ENCODE results near the gene HAPLN1.
A peak's percentile ranks its signal among the peaks of the same experiment; 100 is the strongest.

Gene HAPLN1

DNA sequence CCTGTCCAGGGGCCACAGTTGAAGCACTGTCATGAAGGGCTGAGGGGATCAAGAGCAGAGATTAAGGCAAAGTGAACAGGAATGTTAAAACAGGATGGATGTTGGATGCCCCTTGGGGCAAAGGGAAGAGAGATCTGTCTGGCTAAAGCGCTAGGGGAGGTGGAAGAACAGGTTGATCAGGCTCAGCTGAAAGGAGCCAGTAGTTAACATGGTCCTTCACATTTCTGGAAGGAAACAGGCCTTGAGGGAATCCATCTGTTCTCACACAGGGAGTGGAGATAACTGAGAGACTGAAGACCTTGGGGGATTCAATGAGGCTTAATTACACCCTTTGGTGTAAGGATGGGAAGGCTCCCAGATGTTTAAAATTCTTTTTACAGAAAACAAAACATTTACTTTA lies 5.8 kb downstream of the HAPLN1 start:
- TF ChIP-seq, protein P1, sequence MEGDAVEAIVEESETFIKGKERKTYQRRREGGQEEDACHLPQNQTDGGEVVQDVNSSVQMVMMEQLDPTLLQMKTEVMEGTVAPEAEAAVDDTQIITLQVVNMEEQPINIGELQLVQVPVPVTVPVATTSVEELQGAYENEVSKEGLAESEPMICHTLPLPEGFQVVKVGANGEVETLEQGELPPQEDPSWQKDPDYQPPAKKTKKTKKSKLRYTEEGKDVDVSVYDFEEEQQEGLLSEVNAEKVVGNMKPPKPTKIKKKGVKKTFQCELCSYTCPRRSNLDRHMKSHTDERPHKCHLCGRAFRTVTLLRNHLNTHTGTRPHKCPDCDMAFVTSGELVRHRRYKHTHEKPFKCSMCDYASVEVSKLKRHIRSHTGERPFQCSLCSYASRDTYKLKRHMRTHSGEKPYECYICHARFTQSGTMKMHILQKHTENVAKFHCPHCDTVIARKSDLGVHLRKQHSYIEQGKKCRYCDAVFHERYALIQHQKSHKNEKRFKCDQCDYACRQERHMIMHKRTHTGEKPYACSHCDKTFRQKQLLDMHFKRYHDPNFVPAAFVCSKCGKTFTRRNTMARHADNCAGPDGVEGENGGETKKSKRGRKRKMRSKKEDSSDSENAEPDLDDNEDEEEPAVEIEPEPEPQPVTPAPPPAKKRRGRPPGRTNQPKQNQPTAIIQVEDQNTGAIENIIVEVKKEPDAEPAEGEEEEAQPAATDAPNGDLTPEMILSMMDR (IDR thresholded peaks at IDR 0.05) = no peak

DNA sequence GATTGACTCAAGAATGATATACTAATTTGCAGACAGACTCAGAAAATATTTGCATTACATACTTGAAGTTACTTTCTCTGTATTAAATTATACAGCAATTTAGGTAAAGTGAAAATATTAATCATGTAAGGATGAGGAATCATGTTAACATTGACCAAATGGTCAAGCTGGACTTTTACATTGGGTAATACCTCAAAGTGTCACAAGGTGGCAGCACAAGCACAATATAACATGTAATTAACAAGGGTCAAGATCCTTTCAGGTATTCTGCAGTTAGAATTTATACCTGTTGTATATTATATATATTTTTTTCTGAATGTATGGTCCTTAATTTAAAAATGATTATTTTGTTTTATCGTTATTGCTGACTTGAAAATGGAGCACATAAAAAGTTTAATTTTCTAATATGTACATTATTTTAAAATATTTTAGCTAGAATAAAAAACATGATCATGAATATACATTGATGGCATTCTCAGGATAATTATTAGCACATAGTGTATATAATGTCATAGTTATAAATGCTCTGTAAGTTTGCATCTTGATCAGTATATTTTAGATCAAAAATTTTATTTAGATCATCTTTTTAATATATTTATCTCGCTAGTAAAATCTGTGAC lies 8.6 kb downstream of the HAPLN1 start:
- TF ChIP-seq, protein P1 (IDR thresholded peaks at IDR 0.05) = peak; percentile 75

DNA sequence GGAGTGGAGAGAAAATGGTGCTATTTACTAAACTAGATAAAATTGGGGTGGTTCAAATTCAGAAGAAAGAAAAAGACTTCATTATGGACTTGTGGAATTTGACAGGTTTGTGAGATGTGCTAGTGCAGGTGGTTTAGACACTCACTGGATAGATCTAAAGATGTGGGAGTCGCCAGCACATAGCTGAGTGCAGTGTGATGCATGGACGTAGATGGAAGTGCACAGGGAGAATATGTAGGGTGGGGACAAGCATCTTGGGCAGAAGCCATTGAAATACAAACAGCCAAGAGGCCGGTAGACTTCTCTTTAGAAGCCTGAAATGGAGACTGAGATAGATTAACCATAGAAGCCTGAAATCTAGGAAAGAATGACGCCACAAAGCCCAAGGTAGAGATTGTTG lies 10.7 kb downstream of the HAPLN1 start:
- TF ChIP-seq, protein P1 (IDR thresholded peaks at IDR 0.05) = no peak

DNA sequence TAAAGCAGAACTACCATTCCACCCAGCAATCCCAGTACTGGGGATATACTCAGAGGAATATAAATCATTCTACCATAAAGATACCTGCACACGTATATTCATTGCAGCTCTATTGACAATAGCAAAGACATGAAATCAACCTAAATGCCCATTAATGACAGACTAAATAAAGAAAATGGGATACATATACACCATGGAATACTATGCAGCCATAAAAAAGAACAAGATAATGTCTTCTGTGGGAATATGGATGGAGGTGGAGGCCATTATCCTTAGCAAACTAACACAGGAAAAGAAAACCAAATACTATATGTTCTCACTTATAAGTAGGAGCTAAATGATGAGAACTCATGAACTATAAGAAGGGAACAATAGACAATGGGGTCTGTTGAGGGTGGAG lies 12.5 kb downstream of the HAPLN1 start:
- TF ChIP-seq, protein P1 (IDR thresholded peaks at IDR 0.05) = no peak

DNA sequence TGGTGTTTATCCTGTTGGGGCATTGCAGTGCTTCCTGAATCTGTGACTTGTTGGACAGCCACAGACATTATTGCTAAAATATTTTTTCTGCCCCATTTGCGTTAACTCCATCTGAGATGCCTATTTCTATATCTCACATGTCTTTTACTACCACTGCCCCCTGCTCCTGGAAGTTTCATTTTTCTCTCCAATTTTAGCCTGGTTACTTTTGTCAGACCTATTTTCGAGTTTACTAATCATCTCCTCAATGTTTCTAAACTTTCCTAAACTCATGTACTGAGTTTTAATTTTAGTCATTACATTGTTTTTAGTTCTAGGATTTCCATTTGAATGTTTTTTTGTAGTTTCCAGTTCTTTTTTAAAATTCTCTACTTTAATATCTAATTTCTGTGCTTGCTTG lies 17.6 kb downstream of the HAPLN1 start:
- TF ChIP-seq, protein P1 (IDR thresholded peaks at IDR 0.05) = no peak

DNA sequence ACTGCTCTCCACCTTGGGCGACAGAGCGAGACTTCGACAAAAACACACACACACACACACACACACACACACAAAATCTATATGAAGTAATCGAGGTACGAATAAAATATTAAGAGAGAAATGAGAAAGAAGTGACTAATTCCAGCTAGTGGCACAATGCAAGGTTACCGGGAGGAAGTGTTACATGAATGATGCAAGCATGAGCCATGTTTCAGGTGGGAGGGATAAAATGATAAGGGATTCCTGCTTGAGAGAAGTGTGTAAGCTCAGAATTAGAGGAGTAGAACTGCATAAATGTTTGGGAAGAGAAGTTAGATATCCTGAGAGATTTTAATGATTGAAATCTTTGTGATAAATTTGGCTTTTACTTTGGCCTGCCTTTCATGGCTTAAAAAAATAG lies 18.8 kb downstream of the HAPLN1 start:
- TF ChIP-seq, protein P1 (IDR thresholded peaks at IDR 0.05) = no peak

DNA sequence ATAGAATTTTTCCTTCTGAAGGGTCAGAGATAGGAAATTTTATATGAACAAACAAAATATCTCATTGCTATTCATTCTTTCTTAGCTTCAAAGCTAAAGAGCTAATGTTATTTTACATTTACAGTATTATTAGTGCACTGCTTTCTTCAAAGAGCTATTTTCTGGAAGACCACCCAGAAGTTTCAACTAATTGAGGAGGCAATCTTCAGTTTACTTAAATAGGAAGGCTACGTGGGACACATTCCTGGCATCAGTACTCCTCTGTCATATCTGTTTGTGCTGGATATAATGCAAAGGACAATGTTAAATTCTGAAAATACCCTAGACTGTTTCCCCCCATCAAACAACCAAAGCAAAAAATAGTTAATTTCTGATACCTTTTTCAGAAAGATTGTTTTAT lies 30.8 kb downstream of the HAPLN1 start:
- TF ChIP-seq, protein P1 (IDR thresholded peaks at IDR 0.05) = no peak

DNA sequence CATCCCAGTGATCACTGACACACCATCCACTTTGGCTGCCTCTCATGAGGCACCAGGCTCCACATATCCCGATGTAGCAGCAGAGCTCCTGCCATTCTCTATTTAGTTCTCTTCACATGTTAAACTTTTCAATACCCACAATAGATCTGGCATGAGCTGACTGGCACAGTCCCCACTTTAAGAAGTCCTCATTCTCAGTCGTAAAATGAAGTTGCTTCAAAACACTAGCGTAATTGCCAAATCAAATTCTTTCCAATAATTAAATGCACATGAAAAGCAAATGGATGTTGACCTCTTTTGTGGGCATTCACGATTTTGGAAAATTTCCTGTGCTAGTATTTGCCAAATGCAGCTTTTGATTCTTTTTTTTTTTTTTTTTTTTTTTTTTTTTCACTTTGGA lies 32.4 kb downstream of the HAPLN1 start:
- TF ChIP-seq, protein P1 (IDR thresholded peaks at IDR 0.05) = no peak
